Hepatocyte (in vitro differentiated cells): ENCODE results near the gene PIGR. TPM values are rescaled to one million over a fixed set of nuclear protein-coding genes. Genes with fewer than 3 reads are reported as not detected.

ENCODE experiments used
- DNase-seq: peaks from one replicate; pipeline ENCODE4 v3.0.0-alpha.2; 2016; ENCODE audit warnings: low spot score
- H2AFZ ChIP-seq: fragments of 200-600 bp; sonication (generic); 2 replicates; pipeline ENCODE4 v1.6.0; 2016; ENCODE audit warnings: antibody characterized with exemption, mild to moderate bottlenecking
- H3K27ac ChIP-seq: fragments of 200-600 bp; sonication (generic); 2 replicates; pipeline ENCODE4 v1.5.1; 2016; ENCODE audit warnings: mild to moderate bottlenecking
- H3K27me3 ChIP-seq: fragments of 200-600 bp; sonication (generic); 2 replicates; pipeline ENCODE4 v1.6.1; 2016
- H3K36me3 ChIP-seq: fragments of 200-600 bp; sonication (generic); replicated peaks from 2 replicates; pipeline ENCODE4 v1.5.1; 2016; ENCODE audit warnings: low read depth; ENCODE audit not compliant: insufficient read depth
- H3K4me1 ChIP-seq: fragments of 200-600 bp; sonication (generic); 2 replicates; pipeline ENCODE4 v1.5.1; 2016; ENCODE audit warnings: mild to moderate bottlenecking, moderate library complexity; ENCODE audit not compliant: insufficient read depth
- H3K4me2 ChIP-seq: fragments of 200-600 bp; sonication (generic); 2 replicates; pipeline ENCODE4 v1.6.0; 2016
- H3K4me3 ChIP-seq: fragments of 200-600 bp; sonication (generic); 2 replicates; pipeline ENCODE4 v1.5.1; 2016; ENCODE audit warnings: mild to moderate bottlenecking
- H3K79me2 ChIP-seq: fragments of 200-600 bp; sonication (generic); 2 replicates; pipeline ENCODE4 v1.6.0; 2017; ENCODE audit warnings: mild to moderate bottlenecking
- H3K9me2 ChIP-seq: fragments of 200-600 bp; sonication (generic); replicated peaks from 2 replicates; pipeline ENCODE4 v1.6.0; 2017; ENCODE audit warnings: mild to moderate bottlenecking; ENCODE audit not compliant: insufficient read depth
- H3K9me3 ChIP-seq: fragments of 200-600 bp; sonication (generic); 2 replicates; pipeline ENCODE4 v1.5.1; 2016; ENCODE audit warnings: low read depth, mild to moderate bottlenecking
- H4K20me1 ChIP-seq: fragments of 200-600 bp; sonication (generic); 2 replicates; pipeline ENCODE4 v1.6.0; 2016; ENCODE audit warnings: mild to moderate bottlenecking; ENCODE audit not compliant: insufficient read depth, poor library complexity, severe bottlenecking
- CTCF ChIP-seq: fragments of 200-600 bp; sonication (generic); IDR thresholded peaks from 2 replicates; pipeline ENCODE4 v1.5.1; 2016; ENCODE audit warnings: antibody characterized with exemption, mild to moderate bottlenecking; ENCODE audit not compliant: poor library complexity
- EZH2 ChIP-seq: fragments of 200-600 bp; sonication (generic); IDR thresholded peaks from 2 replicates; pipeline ENCODE4 v1.6.1; 2016; ENCODE audit warnings: antibody characterized with exemption, mild to moderate bottlenecking, borderline replicate concordance
- EZH2phosphoT487 ChIP-seq: fragments of 200-600 bp; sonication (generic); IDR thresholded peaks from one replicate; pipeline ENCODE4 v1.6.1; 2018; ENCODE audit warnings: antibody characterized with exemption, mild to moderate bottlenecking, low read depth, moderate library complexity; ENCODE audit not compliant: unreplicated experiment, severe bottlenecking
- WGBS: methylation state at CpG from one replicate; pipeline ENCODE4 v1.1.6; 2016; ENCODE audit warnings: low lambda C conversion rate; ENCODE audit errors: missing lambda C conversion rate; 5-methylcytosine and 5-hydroxymethylcytosine counted together
- polyA plus RNA-seq: library from polyadenylated mRNA; unstranded; fragments of >200 nt; fragmentation: Nextera tagmentation; extraction: Ambion mirVana; gene quantifications from 2 replicates; pipeline ENCODE4 v1.2.1, GENCODE V29; 2016
- total RNA-seq: library from RNA; depleted of rRNA; stranded (reverse); fragments of >200 nt; gene quantifications from 2 replicates; pipeline ENCODE4 v1.2.3, GENCODE V29; 2014

The PIGR gene
- total and polyA plus RNA-seq, 2 experiments from 2014 or later: 8.1 to 22.9 TPM

GRCh38 chr1:206972728-206973127 is 26.5 kb upstream of the PIGR start:
- H3K4me2 ChIP-seq: peak overlapping the region; percentile 26
- no peak overlapping the region for H3K4me3 ChIP-seq
- H2AFZ ChIP-seq: no peak overlapping the region
- H3K27ac ChIP-seq: peak overlapping the region; percentile 71
- H3K9me3 ChIP-seq: no peaks in the 10 kb centered on the region
- no peaks in the 10 kb centered on the region for H3K27me3 ChIP-seq
- H3K36me3 ChIP-seq: no peaks in the 10 kb centered on the region
- no peaks in the 10 kb centered on the region for H3K9me2 ChIP-seq
- H3K79me2 ChIP-seq: no peaks in the 10 kb centered on the region
- H4K20me1 ChIP-seq: no peaks in the 10 kb centered on the region
- WGBS: 50% methylated on average over 2 of the region's 2 CpGs
- H3K4me1 ChIP-seq: peaks cover 29% of the 10 kb centered on the region
- no peak for DNase-seq
- TF ChIP-seq CTCF (no peak), EZH2 (no peak), EZH2phosphoT487 (no peak)

- 86% methylated on average over 2 of the region's 2 CpGs for WGBS
- no peak overlapping the region for H2AFZ ChIP-seq
- H3K4me3 ChIP-seq: no peak overlapping the region
- no peaks in the 10 kb centered on the region for H3K79me2 ChIP-seq
- no peaks in the 10 kb centered on the region for H4K20me1 ChIP-seq
- H3K4me2 ChIP-seq: no peak overlapping the region
- H3K4me1 ChIP-seq: peaks cover 29% of the 10 kb centered on the region
- DNase-seq: no peak
- TF ChIP-seq EZH2phosphoT487: no peak
- TF ChIP-seq EZH2: no peak
- TF ChIP-seq CTCF: no peak
- no peaks in the 10 kb centered on the region for H3K36me3 ChIP-seq
- no peak overlapping the region for H3K27ac ChIP-seq
- H3K9me3 ChIP-seq: no peaks in the 10 kb centered on the region
- H3K27me3 ChIP-seq: no peaks in the 10 kb centered on the region
- H3K9me2 ChIP-seq: no peaks in the 10 kb centered on the region
Observed at GRCh38 chr1:206971029-206971655, 24.9 kb upstream of the PIGR start.

- Histone ChIP-seq H2AFZ (no peak within 1 kb of the TSS), H3K79me2 (no peaks in the 10 kb centered on the region), H3K36me3 (no peaks in the 10 kb centered on the region), H3K4me2 (no peak within 1 kb of the TSS), H3K9me3 (no peaks in the 10 kb centered on the region), H3K9me2 (no peaks in the 10 kb centered on the region), H3K4me1 (peaks cover 29% of the 10 kb centered on the region), H3K27ac (peak within 1 kb of the TSS; percentile 74), H3K27me3 (no peaks in the 10 kb centered on the region), H4K20me1 (no peaks in the 10 kb centered on the region), H3K4me3 (no peak within 1 kb of the TSS)
- DNase-seq: no peak
- TF ChIP-seq EZH2phosphoT487 (no peak), EZH2 (no peak), CTCF (no peak)
- 86% methylated on average over 2 of the region's 2 CpGs for whole genome bisulfite sequencing
Observed at GRCh38 chr1:206970446-206970845, 24.2 kb upstream of the PIGR start, which contains the start of gene FCAMR. TSS of gene FCAMR (minus strand) at chr1:206970460. CDS start at chr1:206970125, 335 bp downstream.
